Activated CD4-positive, CD25-positive, alpha-beta regulatory T cell treated with anti-CD3 and anti-CD28 coated beads, Interleukin-2, amount 50 U/mL, for 16 hours (primary cell): Measurements from ENCODE around the gene HLA-B.

ENCODE experiments used
- DNase-seq: peaks from one replicate; pipeline ENCODE4 v3.0.0-alpha.2; 2020; ENCODE audit warnings: low read depth, low spot score

HLA-B gene

DNA sequence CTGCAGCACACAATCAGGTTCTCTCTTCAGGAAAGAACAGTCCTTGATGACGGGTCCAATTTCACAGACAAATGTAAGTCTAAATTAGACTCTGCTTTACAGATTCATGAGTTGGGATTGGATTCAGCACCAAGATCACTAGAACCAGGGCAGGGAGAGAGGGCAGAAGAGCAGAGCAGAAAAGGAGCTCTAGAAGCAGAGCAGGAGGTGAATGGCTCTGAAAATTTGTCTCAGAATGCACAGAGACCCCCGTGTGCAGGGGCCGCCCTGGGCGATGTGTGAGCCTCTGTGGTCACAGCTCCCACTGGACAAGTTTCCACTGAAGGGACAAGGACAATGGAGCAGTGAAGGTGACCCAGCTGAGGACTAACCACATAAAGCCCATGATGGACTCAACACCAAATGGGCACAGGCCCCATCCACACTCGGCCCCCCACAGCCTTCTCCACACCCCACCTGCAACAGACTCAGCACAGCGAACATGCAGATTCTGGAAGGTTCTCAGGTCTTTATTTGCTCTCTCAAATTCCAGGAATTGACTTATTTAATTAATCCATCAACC lies 3.5 kb downstream of the HLA-B start:
- no peak for DNase-seq

DNA sequence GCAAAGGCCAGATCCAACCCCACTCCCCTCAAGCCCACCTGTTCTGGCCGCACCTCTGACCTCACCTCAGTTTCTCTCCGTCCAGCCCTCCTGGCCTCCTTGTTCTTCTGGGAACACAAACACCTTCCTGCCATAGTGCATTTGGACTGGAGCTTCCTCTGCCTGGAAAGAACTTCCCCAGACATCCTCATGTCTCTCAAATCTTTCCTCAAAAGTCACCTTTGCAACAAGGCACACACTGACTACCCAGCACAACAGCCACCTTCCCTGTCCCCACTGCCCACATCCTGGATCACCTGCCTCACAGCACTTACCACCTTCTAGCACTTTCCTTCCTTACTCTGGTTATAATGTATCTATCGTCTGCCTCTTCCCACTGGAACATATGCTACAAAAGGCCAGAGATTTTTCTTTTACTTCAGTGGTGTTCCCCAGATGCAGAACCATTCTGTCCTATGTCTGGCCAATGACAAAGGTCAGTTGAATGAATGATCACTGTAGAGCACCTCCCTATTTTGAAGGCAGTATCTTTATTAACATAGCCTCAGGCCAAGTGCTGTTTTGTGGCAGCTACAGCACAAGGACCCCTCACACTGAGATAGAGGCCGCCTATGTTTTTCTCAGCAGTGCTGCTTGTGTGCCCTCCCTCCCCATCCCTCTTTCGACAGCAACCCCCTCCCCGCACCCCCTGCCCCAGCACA lies 4.1 kb downstream of the HLA-B start:
- no peak for DNase-seq

DNA sequence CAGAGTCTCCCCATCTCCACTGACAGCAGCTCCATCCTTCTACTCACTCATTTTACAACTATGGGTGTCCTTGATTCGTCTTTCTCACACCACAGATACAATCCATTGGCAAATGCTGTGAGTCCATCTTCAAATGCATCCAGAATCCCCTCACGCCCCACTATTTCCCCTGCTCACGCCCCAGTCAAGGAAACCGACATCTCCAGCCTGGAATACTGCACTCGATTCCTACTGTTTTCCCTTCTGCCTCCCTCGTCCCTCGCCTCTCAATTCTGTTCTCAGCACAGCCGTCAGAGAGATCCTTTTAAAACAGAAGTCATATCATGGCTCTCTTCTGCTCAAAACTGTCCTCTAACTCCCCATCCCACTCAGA lies 4.7 kb downstream of the HLA-B start:
- no peak for DNase-seq

DNA sequence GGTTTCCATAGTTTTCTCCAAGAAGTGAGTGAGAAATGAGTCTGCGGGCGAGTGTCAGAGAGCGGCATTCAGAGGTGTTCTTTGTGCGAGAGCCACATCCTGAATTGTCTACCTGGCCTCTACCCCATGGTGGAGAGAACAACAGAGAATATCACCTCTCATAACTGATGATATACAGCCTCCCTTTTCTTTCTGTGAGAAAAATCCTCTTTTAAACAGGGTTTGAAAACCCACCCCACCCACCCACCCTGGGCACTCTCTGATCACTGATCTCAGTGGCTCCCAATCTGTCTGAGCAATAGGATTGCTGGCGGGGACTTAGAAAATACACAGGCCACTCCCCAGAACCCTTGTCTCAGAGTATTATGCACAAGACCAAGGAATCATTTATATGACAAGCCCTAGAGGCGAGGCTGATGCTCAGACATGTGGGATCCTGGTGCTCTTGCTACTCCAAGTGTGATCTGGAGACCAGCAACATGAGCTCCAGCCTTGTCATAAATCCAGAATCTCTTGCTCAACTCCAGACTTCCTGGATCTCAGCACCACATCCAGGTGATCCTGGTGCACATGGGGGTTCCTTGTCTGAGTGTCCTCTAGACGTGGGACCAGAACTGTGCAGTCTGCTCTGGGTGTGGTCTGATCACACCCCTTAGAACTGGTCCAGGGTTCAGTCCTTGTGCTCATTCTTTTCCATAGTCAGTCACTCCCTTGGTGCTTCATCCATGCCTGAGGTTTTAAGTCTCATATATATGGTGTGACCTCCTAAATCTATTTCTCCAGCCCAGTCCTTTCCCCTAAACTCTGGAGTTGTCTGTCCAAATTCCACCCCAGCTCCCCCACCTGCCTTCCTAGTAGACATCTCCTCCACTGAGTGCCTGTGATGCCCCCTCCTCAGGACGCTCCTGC lies 5.3 kb downstream of the HLA-B start:
- DNase-seq, result no peak

DNA sequence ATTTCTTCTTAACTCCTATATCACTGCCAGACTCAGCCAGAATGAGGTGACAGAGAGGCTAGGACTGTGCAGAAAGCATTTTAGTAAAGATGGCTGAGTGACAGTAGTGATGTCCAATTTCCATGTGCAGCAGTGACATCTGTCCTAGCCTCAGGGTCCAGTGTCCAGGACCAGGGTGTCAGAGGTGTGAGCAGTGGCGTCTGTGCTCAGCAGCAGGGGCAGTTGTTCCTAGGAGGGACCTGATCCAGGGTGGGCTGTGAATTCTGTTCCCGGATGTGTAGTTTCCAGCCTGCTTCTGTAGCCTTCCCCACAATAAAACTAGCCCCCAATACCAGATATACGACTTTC lies 6.0 kb downstream of the HLA-B start:
- DNase-seq, result no peak

DNA sequence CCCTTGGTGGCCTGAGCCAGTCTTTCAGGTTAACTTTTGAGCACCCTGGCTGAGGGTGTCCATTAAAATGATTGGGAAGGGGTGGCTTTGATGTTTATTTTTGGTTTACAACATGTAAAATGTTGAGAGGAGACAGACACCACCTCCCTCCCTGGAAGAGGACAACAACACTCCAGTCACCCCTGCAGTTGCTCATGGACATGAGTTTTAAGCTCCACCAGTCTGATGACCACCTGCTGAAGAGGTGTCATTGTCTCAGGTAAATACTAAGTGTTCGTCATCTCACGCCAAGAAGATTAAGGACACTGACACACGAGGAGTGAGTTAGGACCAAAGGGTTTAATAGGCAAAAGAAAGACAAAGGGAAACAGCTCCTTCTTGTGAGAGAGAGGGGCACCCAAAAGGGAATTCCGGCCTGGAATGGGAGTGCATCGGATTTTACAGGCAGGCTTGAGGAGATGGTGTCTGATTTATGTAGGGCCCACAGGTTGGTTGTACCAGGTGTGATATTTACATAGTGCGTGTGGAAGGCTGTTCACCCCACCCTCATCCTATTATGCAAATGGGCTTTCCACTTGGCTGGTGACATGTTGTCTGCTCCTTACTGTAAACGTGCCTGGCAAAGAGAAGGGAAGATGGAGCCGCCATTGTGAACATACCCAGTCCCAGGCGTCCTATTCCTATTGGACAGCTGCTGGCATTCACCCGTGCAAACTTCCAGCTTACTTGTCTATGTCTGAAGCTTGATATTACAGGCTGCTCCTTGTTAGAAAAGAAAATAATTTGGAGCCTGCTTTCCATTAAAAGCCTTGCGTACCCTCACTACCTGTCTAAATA lies 6.6 kb downstream of the HLA-B start:
- no peak for DNase-seq

DNA sequence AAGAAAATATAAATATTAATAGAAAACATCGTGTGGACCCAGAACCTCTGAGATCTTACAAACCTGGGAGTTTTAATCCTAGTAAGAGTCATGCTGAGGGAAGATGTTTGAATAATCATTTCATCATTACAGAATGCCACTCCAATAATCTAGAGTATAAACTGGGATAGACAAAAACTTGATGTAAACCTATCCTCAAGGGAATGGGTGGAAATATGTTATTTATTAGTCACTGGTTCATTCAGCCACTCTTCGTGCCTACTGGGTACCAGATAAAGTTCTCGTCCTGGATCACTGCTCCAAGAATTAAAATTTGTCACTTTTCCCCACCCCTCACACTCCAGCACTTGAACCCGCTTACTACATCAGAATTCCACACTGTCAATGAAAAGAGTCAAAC lies 7.7 kb downstream of the HLA-B start:
- DNase-seq, result no peak

DNA sequence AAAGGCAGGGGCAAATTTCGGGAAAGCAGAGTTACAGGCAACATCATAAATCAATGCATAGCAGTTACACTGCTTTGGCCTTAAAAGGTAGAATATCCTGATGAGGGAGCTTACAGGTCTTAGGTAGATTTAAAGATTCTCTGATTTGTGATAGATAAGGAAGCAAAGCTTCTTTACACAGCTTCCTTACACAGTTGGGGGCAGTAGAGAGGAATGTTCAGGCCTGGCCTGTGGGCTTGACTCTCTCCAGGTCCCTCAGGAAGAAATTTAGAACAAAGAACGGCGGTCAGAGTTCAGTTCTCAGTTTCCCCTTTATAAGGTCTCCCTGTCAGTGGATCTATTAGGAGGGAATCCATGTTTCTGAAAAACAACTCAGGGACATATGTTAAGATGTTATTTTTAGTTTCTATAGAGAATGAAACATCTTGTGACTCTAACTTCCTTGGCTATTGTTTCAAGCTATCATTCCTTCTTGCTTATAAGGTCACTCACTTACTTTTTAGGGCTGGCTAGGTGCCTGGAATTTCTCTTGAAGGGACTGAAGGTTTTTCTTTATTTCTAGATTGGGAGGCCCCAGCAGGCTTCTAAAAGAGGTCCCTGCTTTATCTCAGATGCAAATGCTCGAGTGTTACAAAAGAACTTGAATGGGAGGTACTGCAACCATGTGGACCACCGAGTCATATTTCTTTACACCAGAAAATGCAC lies 11.8 kb downstream of the HLA-B start:
- DNase-seq, result no peak

DNA sequence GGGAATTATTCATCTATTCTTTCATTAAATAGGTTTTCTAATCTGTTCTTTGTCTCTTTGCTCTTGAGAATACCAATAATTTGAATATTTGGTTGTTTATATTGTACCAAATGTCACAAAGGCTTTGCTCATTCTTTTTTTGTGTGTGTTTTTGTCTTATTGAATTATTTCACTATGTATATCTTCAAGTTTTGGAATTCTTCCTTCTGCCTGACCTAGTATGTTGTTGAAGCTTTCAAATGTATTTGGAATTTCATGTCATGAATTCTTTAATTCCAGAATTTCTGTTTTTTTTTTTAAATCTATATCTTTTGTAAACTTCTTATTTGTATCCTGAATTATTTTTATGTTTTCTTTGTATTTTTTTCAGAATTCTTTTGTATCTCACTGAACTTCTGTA lies 16.8 kb downstream of the HLA-B start:
- no peak for DNase-seq

DNA sequence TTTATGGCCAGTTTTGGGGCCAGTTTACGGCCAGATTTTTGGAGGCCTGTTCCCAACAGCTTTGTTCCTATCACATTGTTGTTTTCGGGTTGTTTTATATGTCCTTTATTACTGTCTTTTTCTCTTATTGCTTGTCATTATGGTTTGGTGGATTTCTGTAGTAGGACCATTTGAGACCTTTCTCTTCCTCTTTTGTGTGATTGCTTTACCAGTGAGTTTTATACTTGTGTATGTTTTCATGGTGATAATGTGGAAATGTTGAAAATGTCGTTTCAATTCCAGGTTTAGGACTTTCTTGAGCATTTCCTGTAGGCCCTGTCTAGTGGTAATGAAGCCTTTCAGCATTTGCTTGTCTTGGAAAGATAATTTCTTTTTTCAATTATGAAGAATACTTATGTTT lies 17.8 kb downstream of the HLA-B start:
- no peak for DNase-seq

DNA sequence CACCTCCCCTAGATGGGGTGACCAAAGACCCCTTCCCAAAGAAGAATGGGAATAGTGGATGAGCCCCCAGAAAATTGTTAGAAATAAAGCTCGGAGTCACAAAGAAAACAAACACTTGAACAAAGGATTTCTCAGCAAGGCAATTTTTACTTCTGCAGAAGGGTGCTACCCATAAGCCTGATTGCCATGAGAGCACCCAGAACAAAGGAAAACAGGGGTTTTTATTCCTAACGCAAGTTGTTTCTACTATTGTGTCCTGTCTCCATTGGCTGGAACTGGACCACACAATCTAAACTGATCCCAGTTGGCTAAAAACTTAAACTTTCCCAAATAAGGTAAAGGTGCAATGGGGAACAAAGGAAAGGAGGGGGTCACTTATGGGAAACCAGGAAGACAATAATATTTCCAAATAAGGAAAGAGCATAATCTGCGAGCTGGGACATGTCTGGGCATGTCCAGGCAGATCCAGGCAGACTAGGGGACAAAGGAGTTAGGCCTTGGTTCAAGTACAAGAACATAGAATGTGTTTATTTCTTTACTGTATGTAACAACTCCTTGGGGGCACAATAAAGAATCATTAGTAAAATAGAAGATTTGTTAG lies 20.0 kb downstream of the HLA-B start:
- DNase-seq, result no peak

DNA sequence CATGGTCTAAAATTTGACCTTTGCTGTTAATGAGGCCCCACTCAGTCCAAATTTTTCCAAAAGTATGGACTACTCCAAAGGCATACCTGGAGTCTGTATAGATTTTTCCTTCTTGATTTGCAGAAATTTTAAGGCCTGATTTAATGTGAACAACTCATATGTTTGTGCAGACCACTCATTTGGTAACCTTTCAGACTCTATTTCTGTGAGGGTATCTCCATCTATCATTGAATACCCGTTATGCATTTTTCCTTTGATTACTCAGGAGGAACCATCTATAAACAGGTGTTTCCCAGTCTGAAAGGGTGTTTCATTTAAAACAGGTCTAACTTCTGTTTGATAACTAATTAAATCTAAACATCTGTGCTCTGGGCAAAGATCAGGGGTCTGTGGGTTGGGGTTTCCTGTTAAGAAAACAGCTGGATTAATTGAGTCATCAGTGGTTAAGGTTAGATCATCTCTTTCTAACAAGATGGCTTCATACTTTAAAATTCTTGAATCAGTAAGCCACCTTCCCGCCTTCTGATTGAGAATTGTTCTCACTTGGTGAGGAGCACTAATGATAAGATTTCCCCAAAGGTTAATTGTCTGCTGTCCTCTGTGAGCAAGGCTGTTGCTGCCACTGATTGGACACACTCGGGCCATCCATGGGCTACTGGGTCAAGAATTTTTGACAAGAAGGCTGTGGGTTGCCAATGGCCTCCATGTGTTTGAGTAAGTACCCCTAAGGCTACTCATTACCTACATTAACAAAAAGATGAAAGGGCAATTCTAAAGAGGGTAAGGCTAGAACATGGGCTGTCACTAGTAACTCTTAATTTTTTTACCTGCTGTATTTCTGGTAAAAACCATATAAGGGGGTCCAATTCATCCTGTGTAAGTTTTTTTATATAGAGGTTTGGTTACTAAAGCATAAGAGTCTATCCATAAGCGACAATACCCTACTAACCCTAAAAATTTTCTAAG lies 24.1 kb downstream of the HLA-B start:
- DNase-seq, result no peak

DNA sequence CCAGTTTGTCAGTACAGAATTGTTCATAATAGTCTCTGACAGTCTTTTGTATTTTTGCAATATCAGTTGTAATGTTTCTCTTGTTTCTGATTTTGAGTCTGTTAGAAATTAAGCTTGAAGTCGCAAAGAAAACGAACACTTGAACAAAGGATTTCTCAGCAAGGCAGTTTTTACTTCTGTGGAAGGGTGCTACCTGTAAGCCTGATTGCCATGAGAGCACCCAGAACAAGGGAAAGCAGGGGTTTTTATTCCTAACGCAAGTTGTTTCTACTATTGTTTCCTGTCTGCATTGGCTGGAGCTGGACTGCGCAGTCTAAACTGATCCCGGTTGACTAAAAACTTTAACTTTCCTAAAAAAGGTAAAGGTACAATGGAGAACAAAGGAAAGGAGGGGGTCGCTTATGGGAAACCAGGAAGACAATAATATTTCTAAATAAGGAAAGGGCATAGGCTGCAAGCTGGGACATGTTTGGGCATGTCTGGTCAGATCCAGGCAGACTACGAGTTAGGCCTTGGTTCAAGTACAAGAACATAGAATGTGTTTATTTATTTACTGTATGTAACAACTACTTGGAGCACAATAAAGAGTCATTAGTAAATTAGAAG lies 28.5 kb downstream of the HLA-B start:
- DNase-seq, result no peak

DNA sequence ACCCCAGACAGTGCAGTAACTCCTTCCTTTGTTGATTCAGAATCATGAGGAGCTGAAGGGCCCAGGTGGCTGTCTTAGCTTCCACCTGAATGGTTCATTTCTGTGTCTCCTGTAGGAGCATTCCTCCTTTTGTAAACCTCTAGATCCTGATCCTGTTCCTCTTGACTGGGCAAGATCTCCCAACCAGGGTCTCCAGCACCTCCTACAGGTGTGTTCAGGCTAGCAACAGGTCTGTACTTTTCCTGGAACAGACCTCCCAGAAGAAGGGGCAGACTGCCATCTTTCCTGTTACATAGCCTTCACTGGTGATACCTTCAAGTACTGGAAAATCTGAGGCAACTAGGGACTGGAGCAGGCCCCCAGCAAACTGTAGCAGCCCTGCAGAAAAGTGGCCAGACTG lies 35.2 kb downstream of the HLA-B start:
- no peak for DNase-seq

DNA sequence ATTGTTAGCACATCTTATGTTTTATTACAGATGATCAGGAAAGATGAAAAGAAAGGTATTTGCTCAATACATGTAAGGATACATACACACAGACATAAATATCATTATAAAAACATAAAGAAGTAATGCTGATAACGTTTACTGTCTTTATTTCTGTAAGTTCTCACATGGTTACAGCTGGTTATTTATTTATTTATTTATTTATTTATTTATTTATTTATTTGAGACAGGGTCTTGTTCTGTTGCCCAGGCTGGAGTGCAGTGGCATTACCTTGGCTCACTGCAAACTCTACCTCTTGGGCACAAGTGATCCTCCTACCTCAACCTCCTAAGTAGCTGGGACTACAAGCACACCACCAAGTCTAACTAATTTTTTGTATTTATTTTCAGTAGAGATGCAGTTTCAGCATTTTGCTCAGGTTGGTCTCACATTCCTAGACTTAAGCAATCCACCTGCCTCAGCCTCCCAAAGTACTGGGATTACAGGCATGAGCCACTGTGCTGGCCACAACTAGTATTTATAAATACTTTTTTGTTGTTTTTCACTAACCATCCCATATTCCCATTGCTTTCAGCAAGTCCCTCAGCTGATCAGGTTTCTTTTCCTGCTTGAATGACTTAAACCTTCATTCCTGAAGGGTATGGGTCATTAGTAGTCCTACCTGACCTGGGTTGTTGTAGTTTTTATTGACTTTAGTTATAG lies 35.8 kb downstream of the HLA-B start:
- no peak for DNase-seq

DNA sequence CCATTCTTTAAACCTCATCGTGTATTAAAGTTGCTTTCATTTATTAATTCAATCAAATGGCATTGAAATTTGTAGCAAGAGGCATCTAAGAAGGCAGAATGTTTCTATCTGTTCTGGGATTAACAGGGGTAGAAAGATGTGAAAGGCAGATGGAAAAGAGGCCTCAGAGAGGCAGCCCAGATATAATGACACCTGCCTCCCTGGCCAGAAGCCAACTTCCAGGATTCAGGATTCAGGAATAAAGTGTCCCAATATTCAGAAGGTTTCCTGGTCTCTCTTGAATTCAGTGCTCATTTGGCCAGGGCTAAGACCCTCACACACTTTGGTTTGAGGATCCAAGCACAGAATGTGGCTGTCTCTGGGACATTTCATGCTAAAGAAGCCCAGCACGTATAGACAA lies 39.9 kb downstream of the HLA-B start:
- DNase-seq, result no peak

DNA sequence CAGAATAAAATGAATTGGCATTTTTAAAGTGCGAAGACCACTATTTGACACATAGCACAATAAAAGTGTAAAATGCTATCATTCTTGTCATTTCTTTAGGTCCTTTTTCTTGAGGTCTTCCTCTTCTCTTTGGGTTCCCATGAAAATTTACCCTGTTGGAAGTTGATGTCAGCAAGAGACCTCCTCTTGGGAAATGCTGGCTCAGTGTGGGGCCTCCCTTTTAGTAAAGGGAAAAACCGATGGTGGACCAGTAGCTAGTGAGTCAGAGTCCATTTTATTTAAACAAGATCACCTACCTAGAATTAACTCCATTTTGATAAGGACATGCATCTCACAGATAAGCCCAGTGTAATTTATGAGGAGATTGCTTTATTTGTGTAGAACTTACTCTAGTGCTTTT lies 47.3 kb downstream of the HLA-B start:
- no peak for DNase-seq

DNA sequence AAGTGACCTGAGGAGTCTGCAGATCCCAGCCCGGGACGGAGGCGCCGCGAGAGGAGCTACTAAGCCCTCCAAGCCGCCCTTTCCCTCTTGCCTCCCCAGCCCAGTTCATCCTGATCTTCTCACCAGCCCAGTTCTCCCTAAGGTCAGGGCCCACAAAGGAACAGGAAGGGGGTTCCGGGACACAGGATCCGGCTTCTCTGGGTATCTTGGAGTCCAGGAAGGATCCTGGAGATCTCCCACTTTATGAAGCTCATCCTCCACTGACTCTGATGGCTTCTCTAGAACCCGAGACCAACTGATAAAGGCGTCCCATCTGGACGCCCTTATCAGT lies 48.2 kb downstream of the HLA-B start:
- DNase-seq, result no peak
